GM21360 (cell line): ENCODE measurements around the gene MOV10.
"Not testable (repeated sequence)": the region's sequence is repeated elsewhere in the genome, so short reads cannot be mapped to it uniquely, and the experiment has no call there.

ENCODE experiments used
- ATAC-seq: cut with Tn5 transposase; IDR thresholded peaks from one replicate; pipeline ENCODE4 v1.9.1; 2021; ENCODE audit warnings: mild to moderate bottlenecking, moderate library complexity; ENCODE audit not compliant: unreplicated experiment

The MOV10 gene

GRCh38 chr1:112712191-112712590 lies 37.7 kb downstream of the MOV10 start:
- ATAC-seq: no peak

- ATAC-seq: no peak
Observed at GRCh38 chr1:112712701-112713128, 38.3 kb downstream of the MOV10 start.

GRCh38 chr1:112713466-112714312 lies 39.2 kb downstream of the MOV10 start:
- no peak for ATAC-seq

- peak; percentile 6 for ATAC-seq
Observed at GRCh38 chr1:112714313-112715263, 40.1 kb downstream of the MOV10 start.

GRCh38 chr1:112715264-112716053 lies 41.0 kb downstream of the MOV10 start, which contains the start of gene PPM1J:
PPM1J (minus strand) TSS chr1:112715332; CDS start chr1:112715301, 31 bp downstream.
- ATAC-seq: peak; percentile 69

GRCh38 chr1:112716133-112716720 lies 41.8 kb downstream of the MOV10 start:
- no peak for ATAC-seq

GRCh38 chr1:112717263-112717873 lies 42.9 kb downstream of the MOV10 start:
- ATAC-seq: no peak

GRCh38 chr1:112718691-112719418 lies 44.4 kb downstream of the MOV10 start:
- ATAC-seq: no peak

GRCh38 chr1:112719706-112720105 lies 45.2 kb downstream of the MOV10 start:
- no peak for ATAC-seq

- no peak for ATAC-seq
Observed at GRCh38 chr1:112720800-112721199, 46.3 kb downstream of the MOV10 start.

- ATAC-seq: not testable (repeated sequence)
Observed at GRCh38 chr1:112721294-112721693, 46.8 kb downstream of the MOV10 start.

- no peak for ATAC-seq
Observed at GRCh38 chr1:112721966-112722524, 47.6 kb downstream of the MOV10 start.

GRCh38 chr1:112722601-112723510 lies 48.4 kb downstream of the MOV10 start:
- no peak for ATAC-seq

- no peak for ATAC-seq
Observed at GRCh38 chr1:112723511-112723839, 49.0 kb downstream of the MOV10 start.

GRCh38 chr1:112724240-112724639 lies 49.8 kb downstream of the MOV10 start:
- not testable (repeated sequence) for ATAC-seq

- ATAC-seq: no peak
Observed at GRCh38 chr1:112727716-112728115, 53.3 kb downstream of the MOV10 start.

GRCh38 chr1:112728306-112728971 lies 54.0 kb downstream of the MOV10 start:
- ATAC-seq: not testable (repeated sequence)
